Measurements from ENCODE around the gene CDH15.

- TF ChIP-seq CTCF (IDR thresholded peaks at IDR 0.05): no peak
- no peak for TF ChIP-seq EZH2 (IDR thresholded peaks at IDR 0.05)
- no peak for TF ChIP-seq EZH2phosphoT487 (IDR thresholded peaks at IDR 0.05)
These were observed 39.5 kb downstream of the CDH15 start for GRCh38 chr16:89210904-89211515.

All from neural progenitor cell (in vitro differentiated cells).